ENCODE results near the gene RTKN.
A peak's percentile ranks its signal among the peaks of the same experiment; 100 is the strongest.
"Not testable (repeated sequence)": the region's sequence is repeated elsewhere in the genome, so short reads cannot be mapped to it uniquely, and the experiment has no call there.

Gene RTKN, protein sequence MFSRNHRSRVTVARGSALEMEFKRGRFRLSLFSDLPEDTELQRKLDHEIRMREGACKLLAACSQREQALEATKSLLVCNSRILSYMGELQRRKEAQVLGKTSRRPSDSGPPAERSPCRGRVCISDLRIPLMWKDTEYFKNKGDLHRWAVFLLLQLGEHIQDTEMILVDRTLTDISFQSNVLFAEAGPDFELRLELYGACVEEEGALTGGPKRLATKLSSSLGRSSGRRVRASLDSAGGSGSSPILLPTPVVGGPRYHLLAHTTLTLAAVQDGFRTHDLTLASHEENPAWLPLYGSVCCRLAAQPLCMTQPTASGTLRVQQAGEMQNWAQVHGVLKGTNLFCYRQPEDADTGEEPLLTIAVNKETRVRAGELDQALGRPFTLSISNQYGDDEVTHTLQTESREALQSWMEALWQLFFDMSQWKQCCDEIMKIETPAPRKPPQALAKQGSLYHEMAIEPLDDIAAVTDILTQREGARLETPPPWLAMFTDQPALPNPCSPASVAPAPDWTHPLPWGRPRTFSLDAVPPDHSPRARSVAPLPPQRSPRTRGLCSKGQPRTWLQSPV

DNA sequence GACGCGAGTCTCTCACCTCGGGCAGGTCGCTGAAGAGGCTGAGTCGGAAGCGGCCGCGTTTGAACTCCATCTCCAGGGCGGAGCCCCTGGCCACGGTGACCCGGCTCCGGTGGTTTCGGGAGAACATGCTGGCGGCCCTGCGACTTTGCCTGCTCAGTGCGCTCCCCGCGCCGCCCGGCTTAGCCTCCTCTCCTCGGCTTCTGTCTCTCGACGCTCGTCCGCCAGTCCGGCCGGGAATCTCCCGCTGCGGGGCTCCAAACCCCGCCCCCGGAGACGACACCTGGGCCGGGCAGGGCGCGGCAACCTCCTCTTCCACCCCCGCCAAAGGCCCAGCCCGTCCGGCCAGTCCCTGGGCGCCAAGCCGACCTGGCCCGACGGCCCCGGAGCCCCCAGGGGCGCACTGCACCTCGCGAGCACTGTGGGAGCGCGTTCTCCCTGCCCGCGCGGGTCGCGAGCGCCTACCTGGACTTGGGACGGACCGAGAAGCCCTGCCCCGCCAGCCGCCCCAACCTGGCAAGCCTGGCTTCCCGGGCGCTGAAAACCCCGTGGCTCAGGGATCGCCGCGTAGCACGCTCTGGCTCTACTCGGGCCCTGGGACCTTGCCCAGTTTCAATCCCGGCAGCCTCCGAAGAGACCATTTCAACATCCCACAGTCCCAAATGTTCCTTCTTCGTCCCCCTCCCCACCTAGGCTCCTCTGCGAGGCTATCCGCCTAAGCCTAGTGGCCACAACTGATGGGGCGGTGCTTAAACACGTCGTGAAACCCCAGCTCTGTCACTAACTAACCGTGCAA is at the start of gene RTKN:
Gene RTKN (minus strand): TSS at position 248 of the 793 bp plus-strand sequence. CDS start 121 bp downstream, at position 127.
- peak; percentile 26 for FAIRE-seq
- peak; percentile 22 for DNase-seq (ENCODE audit: extremely low spot score, insufficient read length, low read depth)

DNA sequence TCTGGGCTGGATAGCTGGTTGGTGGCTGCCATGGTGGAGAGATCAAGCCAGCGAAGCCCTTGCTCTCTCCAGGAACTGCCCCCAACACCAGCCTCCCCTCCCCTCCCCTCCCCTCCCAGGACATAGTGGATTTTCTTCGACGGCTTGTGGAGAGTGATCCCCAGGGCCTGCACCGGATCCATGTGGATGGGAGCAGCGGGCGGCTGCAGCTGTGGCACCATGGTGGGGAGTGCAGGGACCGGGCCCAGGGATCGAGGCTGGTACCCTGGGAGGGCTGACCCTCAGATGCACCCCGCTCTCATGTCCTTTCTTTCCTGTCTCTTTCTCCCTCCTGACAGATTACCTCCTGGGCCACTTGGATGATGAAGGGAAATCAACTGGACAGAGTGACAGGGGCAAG is 48.2 kb upstream of the RTKN start:
- DNase-seq (ENCODE audit: extremely low spot score, insufficient read length, low read depth) (no peak), FAIRE-seq (no peak)

DNA sequence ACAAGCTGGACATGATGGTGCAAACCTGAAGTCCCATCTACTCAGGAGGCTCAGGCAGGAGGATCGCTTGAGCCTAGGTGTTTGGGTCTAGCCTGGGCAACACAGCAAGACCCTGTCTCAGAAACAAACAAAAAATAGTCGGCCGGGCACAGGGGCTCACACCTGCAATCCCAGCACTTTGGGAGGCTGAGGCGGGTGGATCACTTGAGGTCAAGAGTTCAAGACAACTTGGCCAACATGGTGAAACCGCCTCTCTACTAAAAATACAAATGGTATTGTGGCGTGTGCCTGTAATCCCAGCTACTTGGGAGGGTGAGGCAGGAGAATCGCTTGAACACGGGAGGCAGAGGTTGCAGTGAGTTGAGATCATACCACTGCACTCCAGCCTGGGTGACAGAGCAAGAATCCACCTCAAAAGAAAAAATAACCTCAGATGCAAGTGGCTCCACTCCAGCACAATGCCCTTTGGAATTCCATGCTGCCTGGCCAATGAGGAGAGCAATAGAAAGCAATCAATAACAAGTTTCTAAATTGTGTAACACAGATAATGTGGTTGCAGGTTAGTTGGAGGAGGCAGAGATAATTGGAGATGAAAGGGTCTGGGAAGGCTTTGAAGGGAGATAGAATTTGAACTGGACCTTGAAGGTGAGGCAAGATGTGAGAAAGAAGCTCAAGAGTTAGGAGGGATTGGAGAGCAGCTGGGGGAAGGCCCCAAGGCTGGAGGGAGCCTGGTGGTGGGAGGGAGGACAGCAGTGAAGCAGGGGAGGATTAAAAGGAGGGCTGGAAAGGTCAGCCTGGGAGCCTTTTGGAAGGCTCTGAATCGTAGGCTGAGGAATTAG is 47.1 kb upstream of the RTKN start:
- DNase-seq (ENCODE audit: extremely low spot score, insufficient read length, low read depth): no peak
- no peak for FAIRE-seq

DNA sequence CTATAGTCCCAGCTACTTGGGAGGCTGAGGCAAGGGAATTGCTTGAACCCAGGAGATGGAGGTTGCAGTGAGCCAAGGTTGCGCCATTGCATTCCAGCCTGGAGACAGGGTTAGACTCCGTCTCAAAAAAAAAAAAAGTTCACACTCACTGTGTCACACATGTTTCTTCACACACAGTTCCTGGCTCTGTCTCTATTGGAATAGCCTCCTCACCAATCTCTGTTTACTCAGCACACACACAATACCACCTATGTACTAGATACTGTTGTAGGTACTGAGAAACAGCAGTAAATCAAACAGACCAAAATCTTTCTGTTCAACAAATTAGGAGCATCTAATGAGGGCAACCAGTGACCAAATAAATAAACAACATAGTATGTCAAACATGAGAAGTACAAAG is 44.4 kb upstream of the RTKN start:
- DNase-seq (ENCODE audit: extremely low spot score, insufficient read length, low read depth): no peak
- FAIRE-seq: no peak

DNA sequence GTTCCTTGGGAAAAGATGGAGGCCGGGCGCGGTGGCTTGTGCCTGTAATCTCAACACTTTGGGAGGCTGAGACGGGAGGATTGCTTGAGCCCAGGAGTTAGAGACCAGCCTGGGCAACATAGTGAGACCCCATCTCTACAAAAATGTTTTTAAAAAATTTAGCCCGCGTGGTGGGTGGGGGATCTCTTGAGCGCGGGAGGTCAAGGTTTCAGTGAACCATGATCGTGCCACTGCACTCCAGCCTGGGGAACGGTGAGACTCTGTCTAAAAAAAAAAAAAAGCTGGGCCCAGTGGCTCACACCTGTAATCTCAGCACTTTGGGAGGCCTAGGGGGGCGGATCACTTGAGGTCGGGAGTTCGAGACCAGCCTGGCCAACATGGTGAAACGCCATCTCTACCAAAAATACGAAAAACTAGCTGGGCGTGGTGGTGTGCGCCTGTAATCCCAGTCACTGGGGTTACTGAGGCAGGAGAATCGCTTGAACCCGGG is 42.0 kb upstream of the RTKN start:
- FAIRE-seq; DNase-seq (ENCODE audit: extremely low spot score, insufficient read length, low read depth): not testable (repeated sequence)

DNA sequence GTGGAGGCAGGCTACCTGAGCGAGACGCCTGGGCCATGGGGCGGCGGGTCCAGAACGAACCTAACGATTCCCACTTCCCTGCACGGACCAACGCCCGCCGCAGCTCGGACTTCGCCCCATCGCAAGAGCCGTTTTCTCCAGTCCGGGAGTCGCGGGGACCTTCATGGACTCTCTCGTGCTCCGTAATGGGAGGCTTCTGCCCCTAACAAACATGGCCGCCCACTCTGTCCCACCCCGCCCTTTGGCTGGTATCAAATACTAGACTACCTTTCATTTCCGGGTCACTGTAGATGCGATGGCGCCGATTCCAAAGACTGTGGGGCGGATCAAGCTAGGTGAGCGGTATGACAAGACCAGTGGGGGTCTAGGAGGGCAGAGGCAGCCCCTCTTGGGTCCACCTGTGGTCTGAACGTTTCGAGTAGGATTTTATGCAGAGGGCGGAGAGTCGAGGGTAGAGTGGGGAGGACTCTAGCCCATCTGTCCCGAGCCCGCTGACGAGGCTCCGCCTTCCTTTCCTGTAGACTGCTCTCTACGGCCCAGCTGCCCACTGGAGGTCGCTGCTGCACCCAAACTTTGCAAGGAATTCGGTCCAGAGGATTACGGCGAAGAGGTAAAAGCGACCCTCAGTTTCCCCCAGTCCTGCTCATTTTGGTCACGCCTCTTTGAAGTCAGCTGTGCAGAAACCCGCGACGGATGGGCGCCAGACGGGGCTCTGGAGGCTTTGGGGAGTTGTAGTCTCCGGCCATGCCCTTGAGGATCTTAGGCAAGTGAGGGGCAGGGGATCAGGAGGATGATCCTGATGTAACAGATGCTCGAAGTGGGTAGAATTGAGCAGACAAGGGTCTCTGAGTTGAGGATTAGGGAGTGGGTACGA is 41.3 kb upstream of the RTKN start, which contains the start of the genes CCDC142 and TTC31:
Gene CCDC142 (minus strand): TSS at position 198 of the 874 bp plus-strand sequence. CDS start 161 bp downstream, at position 37.
Gene TTC31 (plus strand): TSS at position 281 of the 874 bp plus-strand sequence. CDS start 15 bp downstream, at position 296.
- DNase-seq (ENCODE audit: extremely low spot score, insufficient read length, low read depth) (peak; percentile 83), FAIRE-seq (peak; percentile 96)

DNA sequence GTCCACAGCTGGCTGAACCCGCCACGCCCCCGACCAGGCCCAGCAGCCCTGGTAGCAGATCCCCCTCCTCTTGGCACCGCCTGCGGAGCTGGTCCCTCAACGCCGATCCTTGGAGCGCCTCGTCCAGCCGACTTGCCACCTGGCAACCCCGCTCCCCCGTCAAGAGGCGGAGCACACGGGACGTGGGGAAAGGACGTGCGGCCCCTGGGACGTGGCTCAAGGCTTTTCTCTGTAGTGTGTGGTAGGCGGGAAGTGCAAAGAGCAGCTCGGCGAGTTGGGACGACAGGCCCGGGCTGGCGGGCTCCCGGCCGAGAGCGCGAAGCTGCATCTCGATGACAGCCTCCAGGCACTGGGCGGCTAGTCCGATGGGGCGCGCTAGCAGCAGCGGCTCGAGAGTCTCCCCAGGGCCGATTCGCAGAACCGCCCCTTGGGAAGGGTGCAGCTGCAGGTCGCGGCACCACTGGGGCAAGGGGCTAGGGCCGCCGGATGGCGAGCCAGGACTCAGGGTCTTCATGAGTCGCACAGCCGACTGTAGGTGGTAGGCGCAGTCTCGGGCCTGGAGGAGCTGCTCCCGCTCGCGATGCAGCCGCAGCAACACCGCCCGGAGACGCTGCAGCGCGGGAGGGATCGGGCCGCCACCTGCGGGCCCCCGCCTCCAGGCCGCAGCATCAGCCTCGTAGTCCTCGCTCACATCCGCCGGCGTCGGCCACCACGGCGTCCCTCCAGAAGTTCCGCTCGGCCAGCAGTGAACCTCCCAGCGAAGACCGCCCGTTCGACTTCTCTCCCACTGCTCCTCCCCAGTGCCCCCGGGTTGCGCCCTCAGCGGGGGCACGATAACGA is 40.4 kb upstream of the RTKN start:
- FAIRE-seq: no peak
- no peak for DNase-seq (ENCODE audit: extremely low spot score, insufficient read length, low read depth)

DNA sequence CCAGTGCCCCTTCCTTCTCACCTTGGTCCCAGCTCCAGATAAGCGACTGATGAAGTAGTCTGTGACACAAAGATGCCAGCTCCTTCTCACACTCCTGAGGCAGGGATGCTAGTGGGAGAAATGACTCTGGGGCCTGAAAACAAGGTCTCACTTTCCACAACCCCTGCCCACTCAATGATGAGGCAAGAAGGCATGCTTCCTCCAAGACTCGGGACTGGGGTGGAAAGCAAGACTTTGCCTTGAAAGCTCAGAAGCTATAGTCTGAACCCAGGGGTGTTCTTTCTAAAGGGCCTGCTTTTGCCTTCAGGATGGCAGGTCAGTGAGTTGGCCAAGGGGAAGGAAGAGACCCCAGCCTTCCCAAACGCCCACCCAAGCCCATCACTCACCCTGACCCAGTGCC is 39.7 kb upstream of the RTKN start:
- FAIRE-seq: no peak

DNA sequence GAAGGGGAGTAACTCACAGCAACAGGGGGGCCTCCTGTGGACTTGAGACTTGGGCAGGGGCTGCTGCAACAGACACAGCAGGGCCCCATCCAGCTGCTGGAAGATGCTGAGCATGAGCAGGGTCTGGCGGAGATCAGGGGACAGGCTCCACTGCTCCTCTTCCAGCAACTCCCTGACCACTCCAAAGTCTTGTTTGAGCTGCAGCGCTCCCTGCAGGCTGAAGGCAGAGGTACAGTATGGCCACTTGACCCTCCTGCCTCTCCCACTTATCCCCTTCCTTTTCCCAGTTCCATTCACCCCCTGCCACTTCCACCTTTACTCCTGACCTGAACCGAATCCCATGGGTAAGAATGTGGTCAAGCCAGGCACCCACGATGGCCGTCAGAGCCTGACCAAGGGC is 33.2 kb upstream of the RTKN start:
- FAIRE-seq: no peak
- no peak for DNase-seq (ENCODE audit: extremely low spot score, insufficient read length, low read depth)

More for the DNA sequence above, 39.7 kb upstream of the RTKN start:
- no peak for DNase-seq (ENCODE audit: extremely low spot score, insufficient read length, low read depth)

DNA sequence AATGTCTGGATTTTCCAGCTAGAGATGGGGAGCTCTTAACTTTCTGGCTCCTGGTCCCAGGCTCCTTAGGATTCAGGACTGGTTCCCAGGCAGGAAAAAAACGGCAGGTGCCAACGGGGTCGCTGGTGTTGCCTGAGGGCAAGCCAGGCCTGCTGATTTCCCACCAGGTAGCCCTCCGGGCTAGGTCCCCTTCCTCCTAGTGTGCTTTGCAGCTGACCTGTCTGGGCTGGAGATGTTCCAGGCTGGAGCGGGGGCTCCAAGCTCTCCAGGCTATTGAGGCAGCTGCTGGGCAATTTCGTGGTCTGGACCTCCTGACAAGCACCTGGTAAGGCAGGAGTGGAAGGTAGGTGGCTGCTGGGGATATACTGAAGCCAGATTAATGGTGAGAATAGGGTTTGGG is 32.7 kb upstream of the RTKN start:
- FAIRE-seq: no peak
- DNase-seq (ENCODE audit: extremely low spot score, insufficient read length, low read depth): no peak

DNA sequence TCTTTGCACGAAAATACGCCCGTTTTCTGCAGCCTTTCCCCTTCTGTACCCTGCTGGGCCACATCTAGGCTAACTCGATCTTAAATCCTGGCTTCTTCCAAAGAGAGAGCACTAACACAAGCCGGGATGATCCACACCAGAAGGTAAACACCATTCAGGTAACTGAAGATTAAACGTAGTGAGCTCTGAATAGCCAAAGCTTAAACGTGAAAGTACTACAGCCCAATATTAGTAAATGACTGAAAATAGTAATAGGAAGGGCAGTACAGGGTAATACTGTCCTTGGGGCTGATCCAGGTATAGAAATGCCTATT is 31.2 kb upstream of the RTKN start:
- no peak for DNase-seq (ENCODE audit: extremely low spot score, insufficient read length, low read depth)
- no peak for FAIRE-seq

DNA sequence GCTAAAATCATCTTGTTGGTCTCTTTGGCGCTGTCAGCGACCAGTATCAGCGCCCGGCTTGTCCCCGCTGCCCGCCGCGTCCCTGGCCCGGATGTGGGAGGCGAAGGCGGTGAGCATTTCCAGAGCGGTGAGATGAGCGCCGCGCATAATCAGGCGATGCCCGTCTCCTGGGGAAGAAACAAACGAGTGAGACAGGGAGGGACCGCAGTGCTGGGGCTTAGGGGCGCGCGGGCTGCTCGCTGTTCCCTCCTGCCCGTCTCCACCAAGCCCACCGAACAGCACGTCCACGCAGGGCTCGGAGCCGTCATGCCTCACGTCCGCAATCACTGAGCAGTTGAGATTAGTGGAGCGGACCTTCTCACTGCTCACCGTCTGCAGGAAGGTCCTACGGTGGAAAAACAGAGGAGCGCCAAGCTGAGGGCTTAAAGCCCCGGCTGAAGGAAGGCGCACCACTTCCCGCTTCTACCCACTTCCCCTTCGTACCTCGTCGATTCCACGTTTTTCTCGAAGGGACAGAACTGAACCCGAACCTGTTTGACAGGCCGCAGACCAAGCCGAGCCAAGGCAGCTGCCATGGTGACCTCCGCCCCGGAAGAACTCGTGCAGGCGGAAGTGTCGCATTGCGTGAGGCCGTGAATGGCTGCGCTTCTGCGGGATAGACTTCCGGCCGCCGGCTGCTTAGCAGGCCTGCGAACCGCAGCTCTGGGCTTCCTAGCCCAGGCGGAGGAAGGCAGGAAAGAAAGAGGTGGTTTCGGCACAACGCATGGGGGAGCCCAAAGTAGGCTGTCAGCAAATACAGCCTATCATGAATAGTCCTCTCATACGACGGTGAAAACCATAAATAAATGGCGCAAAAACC is 30.6 kb upstream of the RTKN start, which contains the start of gene MRPL53:
Gene MRPL53 (minus strand): TSS at position 595 of the 859 bp plus-strand sequence. CDS start 20 bp downstream, at position 575.
- FAIRE-seq: peak; percentile 84
- peak; percentile 82 for DNase-seq (ENCODE audit: extremely low spot score, insufficient read length, low read depth)

DNA sequence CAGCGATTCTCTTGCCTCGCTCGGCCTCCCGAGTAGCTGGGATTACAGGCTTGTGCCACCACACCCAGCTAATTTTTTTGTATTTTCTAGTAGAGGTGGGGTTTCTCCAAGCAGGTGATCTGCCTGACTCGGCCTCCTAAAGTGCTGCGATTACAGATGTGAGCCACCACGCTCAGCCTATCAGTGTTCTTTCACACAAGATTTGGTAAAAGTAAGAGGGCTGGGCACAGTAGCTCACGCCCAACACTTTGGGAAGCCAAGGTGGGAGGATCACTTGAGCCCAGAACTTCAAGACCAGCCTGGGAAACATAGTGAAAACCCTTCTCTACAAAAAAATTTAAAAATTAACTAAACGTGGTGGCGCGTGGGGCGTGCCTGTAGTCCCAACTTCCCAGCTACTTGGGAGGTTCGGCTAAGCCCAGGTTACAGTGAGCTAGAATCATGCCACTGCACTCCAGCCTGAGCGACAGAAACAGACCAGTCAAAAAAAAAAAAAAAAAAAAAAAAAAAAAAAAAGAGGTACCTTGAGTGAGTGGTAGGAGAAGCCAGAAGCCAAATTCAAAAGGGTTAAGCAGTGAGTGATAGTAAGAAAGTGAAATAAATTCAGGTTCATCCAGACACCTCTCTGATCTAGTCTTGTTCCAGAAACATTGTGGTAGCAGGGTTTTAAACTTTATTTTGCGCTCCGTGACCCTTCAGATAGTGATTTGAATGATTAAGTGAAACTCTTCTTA is 29.8 kb upstream of the RTKN start:
- no peak for FAIRE-seq

DNA sequence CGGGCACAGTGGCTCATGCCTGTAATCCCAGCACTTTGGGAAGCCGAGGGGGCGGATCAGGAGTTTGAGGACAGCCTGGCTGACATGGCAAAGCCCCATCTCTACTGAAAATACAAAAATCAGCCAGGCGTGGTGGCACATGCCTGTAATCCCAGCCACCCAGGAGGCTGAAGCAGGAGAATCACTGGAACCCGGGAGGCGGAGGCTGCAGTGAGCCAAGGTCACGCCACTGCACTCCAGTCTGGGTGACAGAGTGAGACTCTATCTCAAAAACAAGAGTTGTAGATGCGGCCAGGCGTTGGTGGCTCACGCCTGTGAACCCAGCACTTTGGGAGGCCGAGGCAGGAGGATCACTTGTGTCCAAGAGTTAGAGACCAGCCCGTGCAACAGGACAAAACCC is 29.0 kb upstream of the RTKN start:
- FAIRE-seq; DNase-seq (ENCODE audit: extremely low spot score, insufficient read length, low read depth): not testable (repeated sequence)

More for the DNA sequence above, 29.8 kb upstream of the RTKN start:
- no peak for DNase-seq (ENCODE audit: extremely low spot score, insufficient read length, low read depth)

DNA sequence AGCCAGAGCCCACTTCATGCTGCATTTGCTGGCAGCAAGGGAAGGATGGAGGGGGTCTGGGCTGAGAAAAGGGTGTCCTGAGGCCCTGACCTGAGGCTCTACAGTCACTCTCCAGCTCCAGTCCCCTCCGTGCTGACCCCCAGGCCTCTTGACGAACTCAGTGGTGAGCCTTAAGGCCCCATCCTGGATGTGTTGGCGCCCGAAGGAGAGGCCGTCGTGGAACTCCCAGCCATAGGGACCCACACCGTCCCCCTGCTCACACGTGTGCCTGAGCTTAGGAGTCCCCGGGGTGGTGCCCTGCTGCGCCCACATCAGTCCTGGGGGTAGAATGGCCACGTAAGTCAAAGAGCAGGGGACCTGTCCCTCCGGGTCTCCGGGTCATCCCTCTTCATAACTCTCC is 22.7 kb upstream of the RTKN start:
- FAIRE-seq: no peak

DNA sequence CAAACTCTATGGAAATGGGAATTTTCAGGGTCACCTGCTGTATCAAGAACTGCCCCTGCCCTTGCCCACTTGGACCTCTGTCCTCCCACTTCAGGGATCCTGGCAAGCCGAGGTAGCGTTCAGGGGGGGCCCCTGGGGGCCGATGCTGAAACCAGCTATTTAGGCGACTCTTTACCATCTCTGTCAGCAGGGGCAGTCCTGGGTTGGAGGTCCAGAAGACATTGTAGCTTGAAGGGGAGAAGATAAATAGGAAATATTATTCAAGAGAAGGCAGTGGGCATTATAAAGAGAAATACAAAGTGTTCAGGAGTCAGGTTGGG is 21.0 kb upstream of the RTKN start:
- DNase-seq (ENCODE audit: extremely low spot score, insufficient read length, low read depth): no peak
- no peak for FAIRE-seq

More for the DNA sequence above, 22.7 kb upstream of the RTKN start:
- no peak for DNase-seq (ENCODE audit: extremely low spot score, insufficient read length, low read depth)
